Peyer's patch (tissue), 4 donors: ENCODE data around the gene UGT1A3.

Experiments used
- POLR2A ChIP-seq, 2 donors: fragments of 450-650 bp; IDR thresholded peaks; one replicate each; pipeline ENCODE4 v1.5.1; 2017; ENCODE audit warnings: antibody characterized with exemption in 2 of 2, mild to moderate bottlenecking in 2 of 2, moderate library complexity in 2 of 2
- TF ChIP-seq, protein P1 (sequence below), 6 experiments: fragments of 450-650 bp in 4 of 6; fragments of 200-600 bp in 2 of 6; sonication (generic) in 1 of 6; IDR thresholded peaks; one replicate each; pipeline ENCODE4 v1.5.1; 2017 to 2019; ENCODE audit warnings: antibody characterized with exemption in 6 of 6, mild to moderate bottlenecking in 3 of 6, moderate library complexity in 1 of 6

DNA sequence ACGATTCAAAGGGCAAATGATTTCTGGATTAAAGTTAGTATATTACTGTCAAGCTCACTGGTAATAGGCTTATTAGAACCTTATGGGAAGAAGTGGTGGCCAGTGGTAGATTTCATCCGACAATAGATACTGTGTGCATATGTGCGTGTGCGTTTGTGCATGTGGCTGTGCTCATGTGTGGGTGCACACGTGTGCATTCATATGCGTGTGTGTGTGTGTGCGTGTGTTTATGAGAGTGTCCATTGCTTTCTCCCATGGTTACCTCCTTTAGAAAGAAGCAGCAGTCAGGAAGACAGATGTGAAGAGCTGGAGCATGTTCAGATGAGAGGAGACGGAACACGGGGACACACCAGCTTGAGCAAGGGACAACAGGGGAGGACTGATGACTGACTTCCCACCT lies 40.4 kb downstream of the UGT1A3 start:
- TF ChIP-seq, protein P1, sequence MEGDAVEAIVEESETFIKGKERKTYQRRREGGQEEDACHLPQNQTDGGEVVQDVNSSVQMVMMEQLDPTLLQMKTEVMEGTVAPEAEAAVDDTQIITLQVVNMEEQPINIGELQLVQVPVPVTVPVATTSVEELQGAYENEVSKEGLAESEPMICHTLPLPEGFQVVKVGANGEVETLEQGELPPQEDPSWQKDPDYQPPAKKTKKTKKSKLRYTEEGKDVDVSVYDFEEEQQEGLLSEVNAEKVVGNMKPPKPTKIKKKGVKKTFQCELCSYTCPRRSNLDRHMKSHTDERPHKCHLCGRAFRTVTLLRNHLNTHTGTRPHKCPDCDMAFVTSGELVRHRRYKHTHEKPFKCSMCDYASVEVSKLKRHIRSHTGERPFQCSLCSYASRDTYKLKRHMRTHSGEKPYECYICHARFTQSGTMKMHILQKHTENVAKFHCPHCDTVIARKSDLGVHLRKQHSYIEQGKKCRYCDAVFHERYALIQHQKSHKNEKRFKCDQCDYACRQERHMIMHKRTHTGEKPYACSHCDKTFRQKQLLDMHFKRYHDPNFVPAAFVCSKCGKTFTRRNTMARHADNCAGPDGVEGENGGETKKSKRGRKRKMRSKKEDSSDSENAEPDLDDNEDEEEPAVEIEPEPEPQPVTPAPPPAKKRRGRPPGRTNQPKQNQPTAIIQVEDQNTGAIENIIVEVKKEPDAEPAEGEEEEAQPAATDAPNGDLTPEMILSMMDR (IDR thresholded peaks at IDR 0.05) = no peak
- TF ChIP-seq POLR2A (IDR thresholded peaks at IDR 0.05) = no peak
